Measurements from ENCODE around the gene SYNPO.

Gene SYNPO

GRCh38 chr5:150658121-150658520 is 17.7 kb downstream of the SYNPO start:
- no peak for DNase-seq (ENCODE audit: low read depth)

- DNase-seq (ENCODE audit: low read depth): no peak
Measured at GRCh38 chr5:150658699-150659265, 18.3 kb downstream of the SYNPO start.

GRCh38 chr5:150659360-150660107 is 19.1 kb downstream of the SYNPO start:
- no peak for DNase-seq (ENCODE audit: low read depth)

- DNase-seq (ENCODE audit: low read depth): no peak
Measured at GRCh38 chr5:150660108-150660831, 19.8 kb downstream of the SYNPO start.

GRCh38 chr5:150661086-150661485 is 20.6 kb downstream of the SYNPO start, which contains the start of gene MYOZ3:
Gene MYOZ3 (plus strand): TSS chr5:150661251. CDS start chr5:150662942, 1,691 bp downstream.
- no peak for DNase-seq (ENCODE audit: low read depth)

GRCh38 chr5:150661821-150662596 is 21.5 kb downstream of the SYNPO start:
- DNase-seq (ENCODE audit: low read depth): no peak

- no peak for DNase-seq (ENCODE audit: low read depth)
Measured at GRCh38 chr5:150662731-150663516, 22.5 kb downstream of the SYNPO start.

- no peak for DNase-seq (ENCODE audit: low read depth)
Measured at GRCh38 chr5:150663936-150664335, 23.5 kb downstream of the SYNPO start.

GRCh38 chr5:150665044-150665443 is 24.6 kb downstream of the SYNPO start:
- no peak for DNase-seq (ENCODE audit: low read depth)

- DNase-seq (ENCODE audit: low read depth): no peak
Measured at GRCh38 chr5:150670275-150670947, 30.0 kb downstream of the SYNPO start.

- no peak for DNase-seq (ENCODE audit: low read depth)
Measured at GRCh38 chr5:150670948-150671310, 30.5 kb downstream of the SYNPO start.

GRCh38 chr5:150671509-150672236 is 31.2 kb downstream of the SYNPO start:
- DNase-seq (ENCODE audit: low read depth): no peak

GRCh38 chr5:150672237-150672883 is 31.9 kb downstream of the SYNPO start:
- DNase-seq (ENCODE audit: low read depth): no peak

- DNase-seq (ENCODE audit: low read depth): no peak
Measured at GRCh38 chr5:150672884-150673275, 32.4 kb downstream of the SYNPO start.

GRCh38 chr5:150674341-150674821 is 33.9 kb downstream of the SYNPO start:
- DNase-seq (ENCODE audit: low read depth): no peak

GRCh38 chr5:150675069-150675468 is 34.6 kb downstream of the SYNPO start:
- no peak for DNase-seq (ENCODE audit: low read depth)

GRCh38 chr5:150676578-150676977 is 36.1 kb downstream of the SYNPO start:
- no peak for DNase-seq (ENCODE audit: low read depth)

GRCh38 chr5:150689120-150689519 is 48.7 kb downstream of the SYNPO start:
- no peak for DNase-seq (ENCODE audit: low read depth)

GRCh38 chr5:150690760-150691159 is 50.3 kb downstream of the SYNPO start:
- DNase-seq (ENCODE audit: low read depth): no peak

- DNase-seq (ENCODE audit: low read depth): no peak
Measured at GRCh38 chr5:150692276-150692675, 51.8 kb downstream of the SYNPO start.

Measured in fibroblast of the conjunctiva (primary cell).